GM12801 (cell line): ENCODE measurements around the gene SPTBN5.

ENCODE experiments used
- TF ChIP-seq, protein P1 (sequence below): IDR thresholded peaks from one replicate; pipeline ENCODE4 v1.5.1; 2011; ENCODE audit warnings: control low read depth; ENCODE audit not compliant: insufficient read length; ENCODE audit errors: extremely low read depth

Gene SPTBN5

DNA sequence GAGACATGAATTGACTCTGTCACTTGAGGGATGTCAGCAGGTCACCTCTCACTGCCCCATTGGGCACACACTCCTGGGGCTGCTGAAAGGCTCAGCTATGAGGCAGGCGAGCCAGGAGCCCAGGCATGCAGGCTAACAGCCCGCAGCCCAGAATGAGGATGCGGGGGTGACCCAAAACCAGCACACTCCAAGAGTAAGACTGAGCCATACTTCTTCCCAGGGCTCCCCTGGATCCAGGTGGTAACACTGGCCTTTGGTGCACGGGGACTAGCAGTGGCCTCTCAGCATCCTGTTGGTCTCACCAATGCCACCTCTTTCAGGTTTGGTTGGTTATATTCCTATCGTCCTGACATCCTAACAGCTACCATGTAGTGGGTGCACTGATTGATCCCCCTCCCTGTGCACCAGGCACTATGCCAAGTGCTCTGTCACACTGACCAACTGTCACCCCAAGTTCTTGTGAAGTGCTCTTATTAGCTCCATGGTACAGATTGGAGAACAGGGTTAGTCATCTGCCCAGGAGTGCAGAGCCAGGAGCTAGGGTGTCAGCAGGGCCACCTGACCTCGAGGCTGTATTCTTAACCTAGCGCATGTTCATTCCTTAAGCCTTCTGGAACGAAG lies 24.8 kb upstream of the SPTBN5 start:
- TF ChIP-seq, protein P1, sequence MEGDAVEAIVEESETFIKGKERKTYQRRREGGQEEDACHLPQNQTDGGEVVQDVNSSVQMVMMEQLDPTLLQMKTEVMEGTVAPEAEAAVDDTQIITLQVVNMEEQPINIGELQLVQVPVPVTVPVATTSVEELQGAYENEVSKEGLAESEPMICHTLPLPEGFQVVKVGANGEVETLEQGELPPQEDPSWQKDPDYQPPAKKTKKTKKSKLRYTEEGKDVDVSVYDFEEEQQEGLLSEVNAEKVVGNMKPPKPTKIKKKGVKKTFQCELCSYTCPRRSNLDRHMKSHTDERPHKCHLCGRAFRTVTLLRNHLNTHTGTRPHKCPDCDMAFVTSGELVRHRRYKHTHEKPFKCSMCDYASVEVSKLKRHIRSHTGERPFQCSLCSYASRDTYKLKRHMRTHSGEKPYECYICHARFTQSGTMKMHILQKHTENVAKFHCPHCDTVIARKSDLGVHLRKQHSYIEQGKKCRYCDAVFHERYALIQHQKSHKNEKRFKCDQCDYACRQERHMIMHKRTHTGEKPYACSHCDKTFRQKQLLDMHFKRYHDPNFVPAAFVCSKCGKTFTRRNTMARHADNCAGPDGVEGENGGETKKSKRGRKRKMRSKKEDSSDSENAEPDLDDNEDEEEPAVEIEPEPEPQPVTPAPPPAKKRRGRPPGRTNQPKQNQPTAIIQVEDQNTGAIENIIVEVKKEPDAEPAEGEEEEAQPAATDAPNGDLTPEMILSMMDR: no peak

DNA sequence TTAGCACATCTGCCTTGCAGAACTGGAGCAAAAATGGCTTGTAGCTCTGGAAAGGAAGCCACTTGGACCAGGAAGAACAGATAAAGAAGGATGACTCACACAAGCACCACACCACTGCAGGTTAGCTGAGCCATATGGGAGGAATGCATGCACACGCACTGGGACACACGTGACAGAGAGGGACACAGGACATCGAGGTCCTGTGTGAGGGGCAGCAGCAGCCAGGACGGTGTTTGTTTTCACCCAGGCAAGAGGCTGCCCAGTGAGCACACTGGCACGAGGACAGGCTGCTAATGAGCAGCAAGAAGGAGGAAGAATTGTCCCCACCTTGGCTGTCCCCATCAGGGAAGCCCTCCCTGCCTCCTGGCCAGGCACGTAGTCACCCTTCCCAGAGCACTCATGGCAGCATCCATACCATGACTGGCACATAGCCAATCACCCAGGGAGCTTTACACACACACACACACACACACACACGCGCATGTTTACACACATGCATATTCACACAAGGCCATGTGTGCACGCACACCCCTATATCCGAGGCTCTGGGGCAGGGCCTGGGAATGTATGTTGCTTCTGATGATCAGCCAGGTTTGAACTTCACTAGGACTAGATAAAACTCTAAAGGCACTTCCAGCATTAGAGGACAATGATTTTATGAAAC lies 24.0 kb upstream of the SPTBN5 start:
- TF ChIP-seq, protein P1: no peak

- TF ChIP-seq, protein P1: no peak
Measured at GRCh38 chr15:41915255-41915994, 21.6 kb upstream of the SPTBN5 start.

- TF ChIP-seq, protein P1: no peak
Measured at GRCh38 chr15:41914411-41914810, 20.6 kb upstream of the SPTBN5 start.

GRCh38 chr15:41913256-41913655 lies 19.4 kb upstream of the SPTBN5 start:
- TF ChIP-seq, protein P1: no peak

- TF ChIP-seq, protein P1: no peak
Measured at GRCh38 chr15:41911691-41912345, 18.0 kb upstream of the SPTBN5 start.

DNA sequence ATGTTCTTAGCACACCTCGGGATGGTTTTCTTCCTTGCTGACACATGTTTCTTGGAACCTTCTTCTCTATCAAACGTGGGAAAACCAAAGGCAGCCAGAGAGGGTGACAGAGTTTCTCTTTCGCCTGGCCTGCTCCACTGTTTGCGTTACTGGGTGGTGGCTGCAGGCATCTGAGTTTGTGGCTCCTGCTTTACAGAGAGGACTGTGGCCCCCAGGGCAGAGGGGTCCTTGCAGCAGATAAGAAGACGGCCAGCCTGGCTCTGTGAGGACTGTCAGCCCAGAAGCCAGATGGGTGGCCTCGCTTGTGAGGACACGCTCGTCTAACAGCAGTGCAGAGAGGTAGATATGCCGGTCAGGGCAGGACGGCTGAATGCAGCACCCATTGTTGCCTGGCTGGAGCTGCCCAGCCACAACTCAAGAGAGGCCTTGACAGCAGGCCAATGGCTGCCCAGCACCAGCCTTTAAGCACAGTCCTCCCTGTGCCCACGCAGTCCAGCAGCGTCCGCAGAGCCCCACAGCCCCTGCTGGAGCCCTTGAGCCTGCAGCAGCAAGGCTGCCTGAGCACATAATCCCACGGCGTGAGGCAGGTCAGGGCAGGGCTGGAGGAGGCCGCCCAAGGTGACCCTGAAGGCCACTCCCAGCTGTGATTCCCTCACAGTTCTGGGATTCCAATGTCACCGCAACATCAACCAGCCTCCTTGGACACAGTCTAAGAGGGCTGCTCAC lies 15.0 kb upstream of the SPTBN5 start:
- TF ChIP-seq, protein P1: no peak
